Fibroblast of the aortic adventitia (primary cell): ENCODE data around the gene SLC25A2. TPM values are rescaled to one million over a fixed set of nuclear protein-coding genes. Genes with fewer than 3 reads are reported as not detected.
"Not testable (repeated sequence)": the region's sequence is repeated elsewhere in the genome, so short reads cannot be mapped to it uniquely, and the experiment has no call there.

Experiments
- DNase-seq: peaks from one replicate; pipeline ENCODE4 v3.0.0-alpha.2; 2010; ENCODE audit warnings: low read depth
- H3K4me3 ChIP-seq: 2 replicates; pipeline ENCODE4 v1.5.1; 2011; ENCODE audit warnings: low read depth, mild to moderate bottlenecking, control low read depth, low read length, moderate library complexity
- CTCF ChIP-seq: IDR thresholded peaks from 2 replicates; pipeline ENCODE4 v1.5.1; 2011; ENCODE audit warnings: mild to moderate bottlenecking, low read length, control low read depth, inconsistent platforms; ENCODE audit not compliant: insufficient read depth
- total RNA-seq: library from RNA; depleted of rRNA; stranded (reverse); fragments of >200 nt; gene quantifications from 2 replicates; pipeline ENCODE4 v1.2.3, GENCODE V29; 2012; ENCODE audit warnings: low replicate concordance

Gene SLC25A2
- 0.72 TPM in 1 of 2 replicates, not detected in the other for total RNA-seq

- H3K4me3 ChIP-seq, result no peak within 1 kb of the TSS
- no peak for TF ChIP-seq CTCF
- DNase-seq, result no peak
These were observed at the start of gene SLC25A2 for GRCh38 chr5:141303756-141304155. Gene SLC25A2 (minus strand): TSS chr5:141304049. CDS start chr5:141303865, 184 bp downstream.

- no peak for DNase-seq
- TF ChIP-seq CTCF, result no peak
These were observed 47.7 kb upstream of the SLC25A2 start for GRCh38 chr5:141351591-141351990.

GRCh38 chr5:141349917-141350619, 46.2 kb upstream of the SLC25A2 start, which contains the start of gene PCDHGB1:
Gene PCDHGB1 (plus strand): TSS chr5:141350099. CDS start chr5:141350261, 162 bp downstream.
- peak; percentile 67 for DNase-seq
- TF ChIP-seq CTCF, result peak; percentile 69
- peak within 1 kb of the TSS; percentile 58 for H3K4me3 ChIP-seq

More at GRCh38 chr5:141351591-141351990, 47.7 kb upstream of the SLC25A2 start:
- no peak overlapping the region for H3K4me3 ChIP-seq

GRCh38 chr5:141346017-141346416, 42.2 kb upstream of the SLC25A2 start:
- DNase-seq, H3K4me3 ChIP-seq: not testable (repeated sequence)

- no peak for TF ChIP-seq CTCF
- H3K4me3 ChIP-seq, result no peak overlapping the region
- no peak for DNase-seq
These were observed 41.5 kb upstream of the SLC25A2 start for GRCh38 chr5:141345327-141345726.

GRCh38 chr5:141343953-141344463, 40.2 kb upstream of the SLC25A2 start:
- peak overlapping the region; percentile 57 for H3K4me3 ChIP-seq
- no peak for DNase-seq
- TF ChIP-seq CTCF, result no peak

- peak; percentile 56 for TF ChIP-seq CTCF
- peak within 1 kb of the TSS; percentile 57 for H3K4me3 ChIP-seq
- peak; percentile 72 for DNase-seq
These were observed 39.5 kb upstream of the SLC25A2 start, which contains the start of gene PCDHGA3 for GRCh38 chr5:141343242-141343952. Gene PCDHGA3 (plus strand): TSS chr5:141343829. CDS start chr5:141344034, 205 bp downstream.
